ENCODE results near the gene PLA2G4A. TPM values are rescaled to one million over a fixed set of nuclear protein-coding genes. Genes with fewer than 3 reads are reported as not detected.

PLA2G4A gene
- total RNA-seq, 1 experiment from 2014 or later = 35.7 TPM

GRCh38 chr1:186858923-186859322 is 30.2 kb downstream of the PLA2G4A start:
- DNase-seq (ENCODE audit: low read depth, low spot score) = no peak
- in situ Hi-C loops (cut with HindIII; ENCODE audit: low pct_unique_long_range_greater_than_20kb, low sequenced_read_pairs) = no loop called here

DNA sequence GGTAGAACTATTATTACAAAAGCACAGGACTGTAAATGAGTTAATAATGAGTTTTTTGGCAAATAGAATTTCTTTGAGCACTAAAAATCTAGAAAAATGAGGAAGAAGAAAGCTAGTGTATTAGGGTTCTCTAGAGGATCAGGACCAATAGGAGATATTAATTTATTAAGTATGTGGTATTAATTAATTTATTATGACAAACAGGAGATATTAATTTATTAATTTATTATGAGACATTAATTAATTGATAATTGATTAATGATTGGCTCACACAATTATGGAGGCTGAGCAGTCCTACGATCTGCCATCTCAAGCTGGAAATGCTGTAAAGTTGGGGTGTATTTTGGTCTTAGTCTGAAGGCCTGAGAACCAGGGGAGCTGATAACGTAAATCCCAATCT is 31.2 kb downstream of the PLA2G4A start:
- in situ Hi-C loops (cut with HindIII; ENCODE audit: low pct_unique_long_range_greater_than_20kb, low sequenced_read_pairs) = no loop called here
- DNase-seq (ENCODE audit: low read depth, low spot score) = no peak

DNA sequence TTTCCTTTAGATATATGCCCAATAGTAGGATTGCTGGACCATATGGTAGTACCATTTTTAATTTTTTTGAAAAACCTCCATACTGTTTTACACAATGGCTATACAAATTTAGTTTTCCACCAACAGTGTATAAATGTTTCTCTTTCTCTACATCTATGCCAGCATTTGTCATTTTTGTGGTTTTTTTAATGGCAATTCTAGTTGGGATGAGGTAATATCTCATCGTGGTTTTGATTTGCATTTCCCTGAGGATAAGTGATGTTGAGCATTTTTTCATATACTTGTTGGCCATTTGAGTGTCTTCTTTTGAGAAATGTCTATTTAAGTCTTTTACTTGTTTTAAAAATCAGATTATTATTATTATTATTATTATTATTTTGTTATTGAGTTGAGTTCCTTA is 35.5 kb downstream of the PLA2G4A start:
- in situ Hi-C loops (cut with HindIII; ENCODE audit: low pct_unique_long_range_greater_than_20kb, low sequenced_read_pairs) = no loop called here
- no peak for DNase-seq (ENCODE audit: low read depth, low spot score)

GRCh38 chr1:186865253-186865652 is 36.5 kb downstream of the PLA2G4A start:
- in situ Hi-C loops (cut with HindIII; ENCODE audit: low pct_unique_long_range_greater_than_20kb, low sequenced_read_pairs) = no loop called here

GRCh38 chr1:186865857-186866256 is 37.1 kb downstream of the PLA2G4A start:
- in situ Hi-C loops (cut with HindIII; ENCODE audit: low pct_unique_long_range_greater_than_20kb, low sequenced_read_pairs) = no loop called here
- no peak for DNase-seq (ENCODE audit: low read depth, low spot score)

More at GRCh38 chr1:186865253-186865652, 36.5 kb downstream of the PLA2G4A start:
- DNase-seq (ENCODE audit: low read depth, low spot score) = no peak

- no peak for DNase-seq (ENCODE audit: low read depth, low spot score)
- in situ Hi-C loops (cut with HindIII; ENCODE audit: low pct_unique_long_range_greater_than_20kb, low sequenced_read_pairs) = no loop called here
Measured at GRCh38 chr1:186869526-186870228, 40.9 kb downstream of the PLA2G4A start.

DNA sequence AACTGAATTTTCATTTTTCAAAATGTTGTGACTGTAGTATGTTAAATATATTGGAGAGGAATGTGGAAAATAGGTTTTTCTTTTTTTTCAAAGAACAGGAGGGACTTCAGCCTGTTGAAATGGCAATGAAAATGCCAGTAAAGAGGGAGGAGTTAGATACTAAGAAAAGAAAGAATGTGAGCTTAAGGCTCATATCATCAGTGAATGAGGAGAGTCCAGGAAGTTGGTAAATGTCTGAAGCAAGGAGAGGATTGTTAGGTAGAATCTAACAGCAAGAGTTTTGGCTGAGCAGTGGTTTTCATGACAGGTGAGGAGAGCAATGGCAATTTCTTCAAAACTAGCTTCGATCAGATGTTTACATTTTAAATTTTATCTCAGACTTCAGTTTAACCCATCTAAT is 43.0 kb downstream of the PLA2G4A start:
- DNase-seq (ENCODE audit: low read depth, low spot score) = no peak
- in situ Hi-C loops (cut with HindIII; ENCODE audit: low pct_unique_long_range_greater_than_20kb, low sequenced_read_pairs) = no loop called here

- peak; percentile 56 for DNase-seq (ENCODE audit: low read depth, low spot score)
- in situ Hi-C loops (cut with HindIII; ENCODE audit: low pct_unique_long_range_greater_than_20kb, low sequenced_read_pairs) = no loop called here
Measured at GRCh38 chr1:186872291-186872690, 43.5 kb downstream of the PLA2G4A start.

DNA sequence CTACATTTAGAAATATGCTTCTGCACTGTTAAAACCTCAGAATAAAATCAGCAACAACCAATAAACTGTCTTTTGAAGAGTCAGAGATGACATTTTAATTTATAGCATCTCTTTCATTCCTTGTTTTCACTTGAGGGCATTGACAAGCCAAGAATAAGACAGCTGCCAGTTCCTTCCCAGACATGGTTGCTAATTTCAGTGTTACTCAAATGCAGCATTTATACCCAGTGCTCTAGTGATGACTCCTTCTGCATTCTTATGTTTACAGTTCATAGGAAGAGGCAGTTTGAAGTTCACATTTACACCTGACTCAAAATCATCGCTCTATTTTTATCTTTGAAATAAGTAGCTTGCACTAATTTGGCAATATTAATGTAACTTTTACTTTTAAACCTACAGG is 44.9 kb downstream of the PLA2G4A start:
- in situ Hi-C loops (cut with HindIII; ENCODE audit: low pct_unique_long_range_greater_than_20kb, low sequenced_read_pairs) = no loop called here
- DNase-seq (ENCODE audit: low read depth, low spot score) = no peak

DNA sequence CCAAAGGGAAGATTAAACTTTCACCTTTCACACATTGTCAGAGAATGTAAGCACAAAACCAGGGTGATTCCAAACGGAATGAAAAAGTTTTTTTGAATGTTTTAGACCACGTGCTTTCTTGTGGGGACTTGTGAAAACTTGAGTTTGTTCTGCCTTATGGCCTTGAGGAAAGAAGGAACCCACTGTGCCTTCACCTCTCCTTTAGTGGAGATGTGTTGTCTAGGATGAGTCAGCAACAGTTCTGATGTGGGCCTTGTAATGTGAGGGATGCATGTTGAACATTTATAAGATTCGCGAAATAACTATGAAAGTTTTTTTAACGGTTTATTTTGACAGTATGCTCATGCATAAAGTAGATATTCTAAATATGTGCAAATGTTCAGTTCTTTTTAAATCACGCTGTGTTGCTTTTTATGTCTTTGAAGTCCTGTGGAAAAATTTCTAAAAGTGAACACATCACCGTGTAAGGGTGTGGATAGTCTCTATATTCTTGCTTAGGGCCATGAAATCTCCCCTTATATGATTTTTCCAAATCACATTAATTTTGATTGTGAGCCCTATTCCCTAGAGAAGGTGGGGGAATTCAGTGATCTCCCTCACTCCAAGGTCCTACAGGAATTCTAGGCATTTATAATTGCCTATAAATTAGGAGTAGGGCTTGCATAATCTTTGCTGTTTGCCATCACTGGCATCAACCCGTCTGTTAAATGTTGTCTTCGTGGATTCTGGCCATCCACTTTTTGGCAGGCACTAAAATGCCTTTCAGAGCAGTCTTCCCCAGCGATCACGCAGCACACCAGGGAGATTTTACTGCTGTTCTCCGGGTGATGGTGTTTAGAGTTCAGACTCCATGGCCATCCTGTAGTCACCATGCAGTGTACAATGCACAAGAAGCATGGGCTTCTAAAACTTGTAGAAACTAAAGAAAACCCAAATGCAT is 47.4 kb downstream of the PLA2G4A start:
- no peak for DNase-seq (ENCODE audit: low read depth, low spot score)

DNA sequence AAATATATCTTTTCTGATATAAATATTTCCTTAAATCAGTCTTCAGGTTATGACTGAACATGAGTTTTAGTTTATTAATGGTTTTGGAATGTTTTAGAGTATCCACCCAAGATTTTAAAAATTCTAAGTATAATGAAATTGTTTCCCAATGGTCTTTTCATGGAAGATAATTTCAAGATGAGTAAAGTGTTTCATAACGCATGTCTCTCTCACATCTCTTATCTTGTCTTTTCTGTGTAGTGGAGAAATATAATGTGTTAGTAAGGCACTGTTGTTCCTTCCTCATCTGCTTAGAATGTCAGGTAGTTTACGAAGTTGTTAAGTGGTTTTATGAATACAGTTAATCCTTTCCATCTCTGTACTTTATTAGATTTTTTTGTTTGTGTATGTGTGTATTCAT is 49.6 kb downstream of the PLA2G4A start:
- DNase-seq (ENCODE audit: low read depth, low spot score) = no peak
- in situ Hi-C loops (cut with HindIII; ENCODE audit: low pct_unique_long_range_greater_than_20kb, low sequenced_read_pairs) = no loop called here

More for the DNA sequence above, 47.4 kb downstream of the PLA2G4A start:
- in situ Hi-C loops (cut with HindIII; ENCODE audit: low pct_unique_long_range_greater_than_20kb, low sequenced_read_pairs) = no loop called here

GRCh38 chr1:186880982-186881381 is 52.2 kb downstream of the PLA2G4A start:
- no peak for DNase-seq (ENCODE audit: low read depth, low spot score)
- in situ Hi-C loops (cut with HindIII; ENCODE audit: low pct_unique_long_range_greater_than_20kb, low sequenced_read_pairs) = no loop called here

- DNase-seq (ENCODE audit: low read depth, low spot score) = no peak
- in situ Hi-C loops (cut with HindIII; ENCODE audit: low pct_unique_long_range_greater_than_20kb, low sequenced_read_pairs) = no loop called here
Measured at GRCh38 chr1:186882372-186883134, 53.8 kb downstream of the PLA2G4A start.

DNA sequence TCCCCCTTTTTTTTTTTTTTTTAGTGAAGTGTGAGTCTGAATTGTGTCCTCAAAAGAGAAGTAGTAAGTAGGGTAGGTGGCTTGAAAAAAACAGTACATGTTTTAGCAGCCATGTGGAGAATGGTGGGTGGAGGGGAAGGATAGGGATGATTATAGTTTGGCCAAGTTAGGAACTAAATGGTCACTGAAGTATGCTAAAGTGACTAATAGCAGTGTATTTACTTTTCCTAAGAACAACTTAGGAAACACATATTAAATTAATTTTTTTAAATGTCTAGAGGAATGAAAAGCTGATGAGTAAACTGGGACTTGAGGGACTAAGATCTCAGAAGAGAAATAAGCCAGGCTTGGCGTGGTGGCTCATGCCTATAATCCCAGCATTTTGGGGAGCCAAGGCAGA is 55.5 kb downstream of the PLA2G4A start:
- DNase-seq (ENCODE audit: low read depth, low spot score) = no peak
- in situ Hi-C loops (cut with HindIII; ENCODE audit: low pct_unique_long_range_greater_than_20kb, low sequenced_read_pairs) = no loop called here

GRCh38 chr1:186887203-186887602 is 58.5 kb downstream of the PLA2G4A start:
- no peak for DNase-seq (ENCODE audit: low read depth, low spot score)
- in situ Hi-C loops (cut with HindIII; ENCODE audit: low pct_unique_long_range_greater_than_20kb, low sequenced_read_pairs) = no loop called here

DNA sequence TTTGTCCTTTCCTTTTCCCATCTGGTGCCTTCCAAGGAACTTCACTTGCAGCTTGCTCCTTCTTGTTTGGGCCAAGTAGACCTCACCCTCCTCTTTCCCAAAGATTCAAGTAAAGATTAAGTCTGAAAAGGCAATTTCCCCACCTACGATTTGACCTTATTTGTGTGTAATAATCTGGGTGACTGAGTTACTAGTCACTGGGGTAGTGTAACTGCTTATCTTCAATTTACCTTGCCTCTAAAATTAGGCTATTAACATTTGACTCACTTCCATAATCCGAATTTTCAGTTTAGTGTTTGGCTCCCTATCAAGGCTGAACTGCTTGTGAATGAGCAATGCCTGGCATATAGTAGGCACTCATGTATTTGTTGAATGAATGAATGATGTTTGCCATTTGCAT is 59.6 kb downstream of the PLA2G4A start:
- in situ Hi-C loops (cut with HindIII; ENCODE audit: low pct_unique_long_range_greater_than_20kb, low sequenced_read_pairs) = no loop called here
- DNase-seq (ENCODE audit: low read depth, low spot score) = no peak

DNA sequence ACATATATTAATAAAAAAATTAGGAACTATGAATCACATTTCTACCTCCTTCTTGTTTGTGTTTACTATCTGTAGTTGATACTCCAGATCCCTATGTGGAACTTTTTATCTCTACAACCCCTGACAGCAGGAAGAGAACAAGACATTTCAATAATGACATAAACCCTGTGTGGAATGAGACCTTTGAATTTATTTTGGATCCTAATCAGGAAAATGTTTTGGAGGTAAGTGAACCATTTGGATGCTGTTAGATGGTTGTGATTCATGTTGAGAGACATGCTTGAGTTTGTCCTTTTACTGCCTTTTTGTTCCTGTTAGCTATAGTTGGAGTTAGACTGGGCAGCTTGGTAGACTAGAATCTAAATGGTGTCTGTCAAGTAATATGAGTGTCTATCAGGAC is 64.2 kb downstream of the PLA2G4A start:
- in situ Hi-C loops (cut with HindIII; ENCODE audit: low pct_unique_long_range_greater_than_20kb, low sequenced_read_pairs) = no loop called here
- DNase-seq (ENCODE audit: low read depth, low spot score) = no peak

- in situ Hi-C loops (cut with HindIII; ENCODE audit: low pct_unique_long_range_greater_than_20kb, low sequenced_read_pairs) = no loop called here
- no peak for DNase-seq (ENCODE audit: low read depth, low spot score)
Measured at GRCh38 chr1:186894415-186894814, 65.7 kb downstream of the PLA2G4A start.
